AG04450 (cell line): ENCODE measurements around the gene USP34. TPM values are rescaled to one million over a fixed set of nuclear protein-coding genes. Genes with fewer than 3 reads are reported as not detected.

Source experiments
- CTCF ChIA-PET: fragments of 300-600, 350-600 bp; formaldehyde crosslinking; extraction: SDS; loops from one replicate; lab custom pipeline; 2022; ENCODE audit warnings: antibody characterized with exemption, inconsistent platforms; lab: Charles Lee
- POLR2A ChIA-PET: fragments of 350-600 bp; formaldehyde crosslinking; extraction: SDS; loops from one replicate; lab custom pipeline; 2021; ENCODE audit warnings: antibody characterized with exemption, inconsistent platforms; lab: Yijun Ruan, JAX
- DNase-seq: peaks from one replicate; pipeline ENCODE4 v3.0.0-alpha.2; 2011; ENCODE audit warnings: low read depth, low spot score
- H3K27ac ChIP-seq: one replicate; pipeline ENCODE4 v1.5.1; 2012; ENCODE audit warnings: low read depth, low read length, control low read depth
- H3K27me3 ChIP-seq: one replicate; pipeline ENCODE4 v1.6.0; 2012; ENCODE audit warnings: low read length; ENCODE audit not compliant: control insufficient read depth, insufficient read depth
- H3K4me3 ChIP-seq: 2 replicates; pipeline ENCODE4 v1.5.1; 2011; ENCODE audit warnings: mild to moderate bottlenecking, low read depth, low read length, control low read depth
- H3K9me3 ChIP-seq: 2 replicates; pipeline ENCODE4 v1.5.1; 2012; ENCODE audit warnings: low read length; ENCODE audit not compliant: control insufficient read depth, insufficient read depth
- polyA plus RNA-seq: library from polyadenylated mRNA; depleted of rRNA; stranded (reverse); fragments of >200 nt; gene quantifications from 2 replicates; pipeline ENCODE4 v1.2.3, GENCODE V29; 2011
- TF ChIP-seq, protein P1 (sequence below): IDR thresholded peaks from 2 replicates; pipeline ENCODE4 v1.5.1; 2011; ENCODE audit warnings: low read depth, low read length, control low read depth, inconsistent platforms

The USP34 gene
- polyA plus RNA-seq, 1 experiment: 92.3 TPM

DNA sequence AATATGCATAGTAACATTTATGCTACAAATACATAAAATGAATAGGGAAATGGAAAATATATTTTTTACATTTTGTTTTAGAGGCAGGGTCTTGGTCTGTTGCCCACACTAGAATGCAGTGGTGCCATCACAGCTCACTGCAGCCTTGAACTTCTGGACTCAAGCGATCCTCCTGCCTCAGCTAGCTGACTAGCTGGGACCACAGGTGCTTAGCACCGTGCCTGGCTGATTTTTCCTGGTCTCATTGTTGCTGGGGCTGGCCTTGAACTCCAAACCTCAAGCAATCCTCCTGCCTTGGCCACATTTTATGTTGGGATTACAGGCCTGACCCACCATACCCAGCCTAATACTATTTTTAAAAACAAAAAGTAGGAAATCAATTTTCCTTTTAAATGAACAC is 34.1 kb upstream of the USP34 start:
- Histone ChIP-seq H3K27me3 (no peaks in the 10 kb centered on the region), H3K9me3 (no peaks in the 10 kb centered on the region), H3K27ac (no peak overlapping the region), H3K4me3 (no peak overlapping the region)
- ChIA-PET CTCF (no interaction called here), POLR2A (no interaction called here)
- TF ChIP-seq, protein P1, sequence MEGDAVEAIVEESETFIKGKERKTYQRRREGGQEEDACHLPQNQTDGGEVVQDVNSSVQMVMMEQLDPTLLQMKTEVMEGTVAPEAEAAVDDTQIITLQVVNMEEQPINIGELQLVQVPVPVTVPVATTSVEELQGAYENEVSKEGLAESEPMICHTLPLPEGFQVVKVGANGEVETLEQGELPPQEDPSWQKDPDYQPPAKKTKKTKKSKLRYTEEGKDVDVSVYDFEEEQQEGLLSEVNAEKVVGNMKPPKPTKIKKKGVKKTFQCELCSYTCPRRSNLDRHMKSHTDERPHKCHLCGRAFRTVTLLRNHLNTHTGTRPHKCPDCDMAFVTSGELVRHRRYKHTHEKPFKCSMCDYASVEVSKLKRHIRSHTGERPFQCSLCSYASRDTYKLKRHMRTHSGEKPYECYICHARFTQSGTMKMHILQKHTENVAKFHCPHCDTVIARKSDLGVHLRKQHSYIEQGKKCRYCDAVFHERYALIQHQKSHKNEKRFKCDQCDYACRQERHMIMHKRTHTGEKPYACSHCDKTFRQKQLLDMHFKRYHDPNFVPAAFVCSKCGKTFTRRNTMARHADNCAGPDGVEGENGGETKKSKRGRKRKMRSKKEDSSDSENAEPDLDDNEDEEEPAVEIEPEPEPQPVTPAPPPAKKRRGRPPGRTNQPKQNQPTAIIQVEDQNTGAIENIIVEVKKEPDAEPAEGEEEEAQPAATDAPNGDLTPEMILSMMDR: no peak
- DNase-seq: no peak

GRCh38 chr2:61499060-61499459 is 28.2 kb upstream of the USP34 start:
- CTCF ChIA-PET: no interaction called here
- no peak overlapping the region for H3K27ac ChIP-seq
- no peaks in the 10 kb centered on the region for H3K27me3 ChIP-seq
- DNase-seq: no peak
- no peak overlapping the region for H3K4me3 ChIP-seq
- POLR2A ChIA-PET: no interaction called here
- TF ChIP-seq, protein P1: no peak
- H3K9me3 ChIP-seq: no peaks in the 10 kb centered on the region

DNA sequence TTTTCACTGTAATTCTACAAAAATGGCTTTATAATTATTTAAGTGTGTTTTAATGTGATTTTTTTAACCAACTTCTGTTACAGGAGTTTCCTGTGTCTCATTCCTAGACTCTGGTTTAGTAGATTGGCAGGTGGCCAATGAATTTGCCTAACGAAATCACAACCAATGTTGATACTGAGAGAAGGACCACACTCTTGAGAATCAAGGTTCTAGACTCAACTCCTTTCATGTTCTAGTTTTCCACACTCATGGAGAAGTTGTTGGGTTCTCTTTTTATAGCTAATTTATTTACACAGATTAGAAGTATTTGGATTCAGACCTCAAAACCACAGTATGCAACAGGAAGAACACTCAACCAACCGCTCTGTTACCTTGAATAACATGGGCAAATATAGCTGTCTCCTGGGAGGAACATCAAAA is 22.6 kb upstream of the USP34 start:
- Histone ChIP-seq H3K9me3 (no peaks in the 10 kb centered on the region), H3K4me3 (no peak overlapping the region), H3K27ac (no peak overlapping the region), H3K27me3 (no peaks in the 10 kb centered on the region)
- TF ChIP-seq, protein P1: no peak
- ChIA-PET CTCF (interaction anchor here (1.5 kb wide), 1 partner anchor 358 kb away, joined by 4 read pairs; no protein-coding TSS in a partner anchor), POLR2A (interaction anchor here (0.6 kb wide), 1 partner anchor 14 kb away, joined by 5 read pairs; no protein-coding TSS in a partner anchor)
- no peak for DNase-seq

GRCh38 chr2:61492476-61492875 is 21.6 kb upstream of the USP34 start:
- no peak overlapping the region for H3K4me3 ChIP-seq
- TF ChIP-seq, protein P1: no peak
- DNase-seq: no peak
- H3K9me3 ChIP-seq: no peaks in the 10 kb centered on the region
- no peaks in the 10 kb centered on the region for H3K27me3 ChIP-seq
- ChIA-PET CTCF (interaction anchor here (1.5 kb wide), 1 partner anchor 357 kb away, joined by 4 read pairs; no protein-coding TSS in a partner anchor), POLR2A (no interaction called here)
- no peak overlapping the region for H3K27ac ChIP-seq

DNA sequence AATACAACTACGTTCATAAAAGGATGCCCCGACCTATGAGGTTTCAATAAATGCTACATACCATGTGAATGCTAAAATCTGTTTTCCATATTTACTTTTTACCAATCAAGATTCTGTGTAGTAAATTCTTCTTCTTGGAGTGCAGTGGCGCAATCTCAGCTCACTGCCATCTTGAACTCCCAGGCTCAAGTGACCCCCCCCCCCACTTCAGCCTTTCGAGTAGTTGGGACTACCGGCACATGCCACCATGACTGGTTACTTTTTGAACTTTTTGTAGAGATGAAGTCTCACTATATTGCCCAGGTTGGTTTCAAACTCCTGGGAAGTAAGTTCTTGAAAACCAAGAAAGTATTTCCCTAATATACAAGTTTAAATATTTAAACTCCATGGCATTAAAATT is 14.4 kb upstream of the USP34 start:
- no peaks in the 10 kb centered on the region for H3K27me3 ChIP-seq
- TF ChIP-seq, protein P1: no peak
- no peak overlapping the region for H3K4me3 ChIP-seq
- ChIA-PET POLR2A (no interaction called here), CTCF (no interaction called here)
- DNase-seq: no peak
- no peak overlapping the region for H3K27ac ChIP-seq
- no peaks in the 10 kb centered on the region for H3K9me3 ChIP-seq
